Myometrial cell (primary cell): ENCODE results near the gene LRP1-AS. TPM values are rescaled to one million over a fixed set of nuclear protein-coding genes. Genes with fewer than 3 reads are reported as not detected.

Experiments used
- total RNA-seq: library from RNA; depleted of rRNA; stranded (reverse); fragments of >200 nt; gene quantifications from 2 replicates; pipeline ENCODE4 v1.2.3, GENCODE V29; 2015

Gene LRP1-AS
- total RNA-seq: not detected in 2 replicates

GRCh38 chr12:57146961-57147944 lies at the start of gene LRP1-AS:
Gene LRP1-AS (minus strand): TSS chr12:57147619.

GRCh38 chr12:57127726-57128518 lies 19.5 kb downstream of the LRP1-AS start, which contains the start of gene LRP1:
Gene LRP1 (plus strand): TSS chr12:57128483. CDS start chr12:57128965, 482 bp downstream.

GRCh38 chr12:57111031-57111734 lies 36.2 kb downstream of the LRP1-AS start, which contains the start of gene STAT6:
Gene STAT6 (minus strand): TSS chr12:57111362. CDS start chr12:57108278, 3,084 bp downstream.

Other genes starting within 250 kb of the LRP1-AS start
- not detected in 2 replicates for gene SDR9C7, start 213.2 kb downstream of the LRP1-AS start, total RNA-seq
- 0.18 TPM in 1 of 2 replicates, not detected in the other for gene RDH16, start 190.0 kb downstream of the LRP1-AS start, total RNA-seq
- gene ZBTB39, start 141.1 kb downstream of the LRP1-AS start, total RNA-seq: 2.3 and 2.7 TPM in 2 replicates
- not detected in 2 replicates for gene TAC3, start 131.1 kb downstream of the LRP1-AS start, total RNA-seq
- not detected in 2 replicates for gene MYO1A, start 97.5 kb downstream of the LRP1-AS start, total RNA-seq
- gene NEMP1, start 68.8 kb downstream of the LRP1-AS start, total RNA-seq: 8.9 and 9.0 TPM in 2 replicates
- gene NAB2, start 58.5 kb downstream of the LRP1-AS start, total RNA-seq: 62.0 and 84.5 TPM in 2 replicates
- 88.5 and 91.3 TPM in 2 replicates for gene STAT6, start 36.3 kb downstream of the LRP1-AS start, total RNA-seq
- 46.1 and 51.4 TPM in 2 replicates for gene LRP1, start 19.1 kb downstream of the LRP1-AS start, total RNA-seq
- gene NXPH4, start 69.2 kb upstream of the LRP1-AS start, total RNA-seq: 0.71 and 1.2 TPM in 2 replicates
- gene SHMT2, start 82.1 kb upstream of the LRP1-AS start, total RNA-seq: 297 and 311 TPM in 2 replicates
- 0.18 TPM in 1 of 2 replicates, not detected in the other for gene STAC3, start 103.6 kb upstream of the LRP1-AS start, total RNA-seq